Endothelial cell of umbilical vein (primary cell): Measurements from ENCODE around the gene FAXDC2. TPM values are rescaled to one million over a fixed set of nuclear protein-coding genes. Genes with fewer than 3 reads are reported as not detected.

ENCODE experiments used
- BruUV-seq: library from RNA; stranded (reverse); fragments of 400-500 nt; replicated peaks from 2 replicates; lab custom pipeline; 2021; lab: Mats Ljungman, UMichigan
- CTCF ChIA-PET: fragments of 300-600, 350-600 bp; sonication (Branson Sonifier 250); formaldehyde crosslinking; loops from one replicate; lab custom pipeline; 2021; ENCODE audit warnings: antibody characterized with exemption, inconsistent platforms; lab: Charles Lee
- POLR2A ChIA-PET: fragments of 300-600, 350-600 bp; sonication (Branson Sonifier 250); formaldehyde crosslinking; loops from one replicate; lab custom pipeline; 2021; ENCODE audit warnings: antibody characterized with exemption, inconsistent platforms; lab: Charles Lee
- DNase-seq: peaks from one replicate; pipeline ENCODE4 v3.0.0-alpha.2; 2011; ENCODE audit warnings: low read depth, low spot score
- FAIRE-seq: peaks from 2 replicates; lab custom pipeline; 2011; peaks lifted over from hg19 to GRCh38; lab: Jason Lieb, UNC
- H2AFZ ChIP-seq: 2 replicates; pipeline ENCODE4 v1.6.0; 2012; ENCODE audit warnings: low read depth, low read length, control low read depth, inconsistent platforms
- H3K27ac ChIP-seq: 2 replicates; pipeline ENCODE4 v1.5.1; 2011; ENCODE audit warnings: low read depth, mild to moderate bottlenecking, control low read depth, low read length, moderate library complexity; ENCODE audit not compliant: insufficient read depth
- H3K27me3 ChIP-seq, 2 experiments: 2 replicates each; pipeline versions ENCODE4 v1.6.0 to v1.6.1; 2011; ENCODE audit warnings: low read length in 2 of 2, mixed read lengths in 1 of 2; ENCODE audit not compliant: control insufficient read depth in 2 of 2, insufficient read depth in 2 of 2
- H3K36me3 ChIP-seq, 2 experiments: 2 replicates in 1 of 2; 3 replicates in 1 of 2; pipeline ENCODE4 v1.5.1; 2011; ENCODE audit warnings: low read length in 2 of 2, mild to moderate bottlenecking in 1 of 2, moderate library complexity in 1 of 2; ENCODE audit not compliant: control insufficient read depth in 2 of 2, insufficient read depth in 2 of 2; ENCODE audit errors: extremely low read depth in 1 of 2
- H3K4me1 ChIP-seq: 3 replicates; pipeline ENCODE4 v1.5.1; 2011; ENCODE audit warnings: mild to moderate bottlenecking, low read length; ENCODE audit not compliant: control insufficient read depth, insufficient read depth; ENCODE audit errors: extremely low read depth
- H3K4me2 ChIP-seq: 2 replicates; pipeline ENCODE4 v1.6.1; 2011; ENCODE audit warnings: low read length, control low read depth, mixed read lengths; ENCODE audit not compliant: insufficient read depth
- H3K4me3 ChIP-seq, 3 experiments: fragments of 200-600 bp in 1 of 3; sonication (generic), shearing (Covaris generic) in 1 of 3; replicated peaks in 1 of 3; 2 replicates each; pipeline ENCODE4 v1.5.1; 2011 to 2016; ENCODE audit warnings: control low read depth in 3 of 3, low read length in 3 of 3, mild to moderate bottlenecking in 2 of 3, inconsistent platforms in 1 of 3, low read depth in 1 of 3, moderate library complexity in 1 of 3; ENCODE audit not compliant: insufficient read depth in 1 of 3
- H3K79me2 ChIP-seq: 2 replicates; pipeline ENCODE4 v1.6.0; 2012; ENCODE audit warnings: low read length, inconsistent platforms; ENCODE audit not compliant: control insufficient read depth, insufficient read depth
- H3K9ac ChIP-seq: replicated peaks from 2 replicates; pipeline ENCODE3; 2011; ENCODE audit warnings: low read length, control low read depth; ENCODE audit not compliant: insufficient read depth; ENCODE audit errors: extremely low read depth
- H3K9me1 ChIP-seq: replicated peaks from 3 replicates; pipeline ENCODE4 v1.6.0; 2011; ENCODE audit warnings: mild to moderate bottlenecking, low read length; ENCODE audit not compliant: control insufficient read depth, insufficient read depth; ENCODE audit errors: extremely low read depth
- H3K9me3 ChIP-seq: replicated peaks from 2 replicates; pipeline ENCODE4 v1.5.1; 2012; ENCODE audit warnings: low read length, inconsistent platforms; ENCODE audit not compliant: control insufficient read depth, insufficient read depth
- H4K20me1 ChIP-seq: replicated peaks from 2 replicates; pipeline ENCODE3; 2011; ENCODE audit warnings: mild to moderate bottlenecking, low read length; ENCODE audit not compliant: control insufficient read depth, insufficient read depth; ENCODE audit errors: extremely low read depth
- CTCF ChIP-seq, 2 donors: IDR thresholded peaks; 1 replicate in 1 of 2; 2 replicates in 1 of 2; pipeline ENCODE4 v1.5.1; 2011; ENCODE audit warnings: low read length in 2 of 2, mild to moderate bottlenecking in 2 of 2, moderate library complexity in 2 of 2, control low read depth in 1 of 2, inconsistent platforms in 1 of 2, low read depth in 1 of 2; ENCODE audit not compliant: insufficient read depth in 1 of 2; ENCODE audit errors: extremely low read depth in 1 of 2
- GATA2 ChIP-seq: IDR thresholded peaks from 2 replicates; pipeline ENCODE4 v1.7.0; 2011; ENCODE audit warnings: low read depth, mild to moderate bottlenecking, moderate library complexity, mixed read lengths, low read length; ENCODE audit not compliant: insufficient read length, insufficient read depth
- JUN ChIP-seq: IDR thresholded peaks from 2 replicates; pipeline ENCODE4 v1.6.1; 2011; ENCODE audit warnings: borderline replicate concordance, low read depth; ENCODE audit not compliant: insufficient read length, insufficient read depth
- POLR2A ChIP-seq: IDR thresholded peaks from 2 replicates; pipeline ENCODE4 v1.6.1; 2012; ENCODE audit warnings: low read depth, mild to moderate bottlenecking, control low read depth, low read length
- POLR2AphosphoS5 ChIP-seq: IDR thresholded peaks from 2 replicates; pipeline ENCODE4 v1.6.1; 2012; ENCODE audit warnings: low read depth, mild to moderate bottlenecking, control low read depth, low read length, moderate library complexity; ENCODE audit not compliant: insufficient read depth
- dilution Hi-C: fragments of 300-500 bp; cut with MboI; formaldehyde crosslinking; loops from one replicate; pipeline ENCODE4 v1.15.0; 2019; ENCODE audit warnings: low sequenced_read_pairs; ENCODE audit not compliant: extremely low pct_ligation_motif_present
- intact Hi-C: fragments of 100-400 bp; cut with micrococcal nuclease; formaldehyde crosslinking; loops from one replicate; pipeline ENCODE4 v1.10.0; 2022
- polyA plus RNA-seq, 4 experiments: library from polyadenylated mRNA; depleted of rRNA in 3 of 4; stranded (reverse) in 3 of 4; unstranded in 1 of 4; fragments of >200 nt; gene quantifications; 2 replicates each; pipeline versions ENCODE4 v1.2.1 to v1.2.3, GENCODE V29; 2011 to 2012; ENCODE audit warnings: missing spikeins in 1 of 4
- total RNA-seq: library from RNA; stranded (reverse); gene quantifications from 2 replicates; pipeline ENCODE4 v1.2.3, GENCODE V29; 2021

FAXDC2 gene
- total and polyA plus RNA-seq, 2 donors (not counting 3 experiments of a cell fraction or from before 2014, with no cell fraction given), result 8.3 to 12.0 TPM

GRCh38 chr5:154811653-154812465, 38.5 kb downstream of the FAXDC2 start:
- FAIRE-seq, result peak; percentile 97
- Histone ChIP-seq H3K9me3 (no peaks in the 10 kb centered on the region), H3K9me1 (no peaks in the 10 kb centered on the region), H3K27me3 (no peaks in the 10 kb centered on the region), H3K79me2 (no peaks in the 10 kb centered on the region), H3K36me3 (peaks cover 26 to 41% of the 10 kb centered on the region in 2 experiments), H3K9ac (no peak overlapping the region), H3K4me1 (no peaks in the 10 kb centered on the region), H4K20me1 (no peaks in the 10 kb centered on the region), H2AFZ (no peak overlapping the region), H3K4me2 (no peak overlapping the region), H3K27ac (no peak overlapping the region), H3K4me3 (no peak overlapping the region)
- ChIA-PET CTCF (interaction anchor here (1.4 kb wide), 1 partner anchor 162 kb away, joined by 8 read pairs; no protein-coding TSS in a partner anchor), POLR2A (no interaction called here)
- TF ChIP-seq JUN (no peak), GATA2 (no peak), POLR2AphosphoS5 (no peak), POLR2A (no peak), CTCF (IDR thresholded peaks at IDR 0.05; ENCODE audit: extremely low read depth in 1 of 2, insufficient read depth in 1 of 2, low read depth in 1 of 2, low read length in 2 of 2) (peak; percentile 70 to 86)
- dilution Hi-C loops (no loop called here), intact Hi-C loops (loop anchor here (1.0 to 2.0 kb wide), 4 partner anchors 47 to 162 kb away; partner anchors contain the start of genes CNOT8 and LARP1)
- DNase-seq, result peak; percentile 77
- no TSS peak for BruUV-seq
